Activated CD8-positive, alpha-beta memory T cell treated with anti-CD3 and anti-CD28 coated beads, Interleukin-2, amount 10 ng/mL, durations not matched to agents 7 days and 5 days (primary cell): ENCODE measurements around the gene NCR1. TPM values are rescaled to one million over a fixed set of nuclear protein-coding genes. Genes with fewer than 3 reads are reported as not detected.

Experiments used
- total RNA-seq, 2 experiments: library from RNA; stranded (reverse); gene quantifications; one replicate each; pipeline ENCODE4 v1.2.3, GENCODE V29; 2021

Gene NCR1
- total RNA-seq, 2 experiments from 2014 or later, result 0.80 to 2.5 TPM

Other genes with a start within 250 kb of the NCR1 start
- gene LILRB4, start 243.2 kb upstream of the NCR1 start, total RNA-seq, result not detected
- gene KIR3DL3, start 181.7 kb upstream of the NCR1 start, total RNA-seq, result not detected
- 1 to 10 TPM in 1 of 2 experiments, under 1 TPM in 1; 0.30 to 1.2 TPM for gene KIR2DL3, start 167.6 kb upstream of the NCR1 start, total RNA-seq
- gene KIR2DL1, start 136.4 kb upstream of the NCR1 start, total RNA-seq, result under 1 TPM; 0.19 to 0.47 TPM
- gene KIR2DL4, start 102.5 kb upstream of the NCR1 start, total RNA-seq, result under 1 TPM; 0.42 to 0.70 TPM
- gene KIR3DL1, start 89.7 kb upstream of the NCR1 start, total RNA-seq, result 1 to 10 TPM in 1 of 2 experiments, under 1 TPM in 1; 0.28 to 1.0 TPM
- under 1 TPM; 0.30 to 0.99 TPM for gene KIR2DS4, start 73.5 kb upstream of the NCR1 start, total RNA-seq
- 1 to 10 TPM in 1 of 2 experiments, under 1 TPM in 1; 0.54 to 1.8 TPM for gene KIR3DL2, start 55.7 kb upstream of the NCR1 start, total RNA-seq
- not detected for gene FCAR, start 31.9 kb upstream of the NCR1 start, total RNA-seq
- gene NLRP7, start 41.4 kb downstream of the NCR1 start, total RNA-seq, result not detected
- gene NLRP2, start 60.2 kb downstream of the NCR1 start, total RNA-seq, result 10 to 100 TPM; 30.5 to 32.7 TPM
- under 1 TPM in 1 of 2 experiments, not detected in 1; 0.55 TPM for gene GP6, start 132.1 kb downstream of the NCR1 start, total RNA-seq
- 10 to 100 TPM; 18.9 to 23.9 TPM for gene RDH13, start 157.0 kb downstream of the NCR1 start, total RNA-seq
- gene EPS8L1, start 169.7 kb downstream of the NCR1 start, total RNA-seq, result 1 to 10 TPM; 4.5 to 9.8 TPM
- gene PPP1R12C, start 211.5 kb downstream of the NCR1 start, total RNA-seq, result 100 to 1,000 TPM; 134 to 144 TPM
- 1 to 10 TPM in 1 of 2 experiments, under 1 TPM in 1; 0.41 to 1.0 TPM for gene TNNT1, start 243.1 kb downstream of the NCR1 start, total RNA-seq